ENCODE measurements around the gene CPED1. TPM values are rescaled to one million over a fixed set of nuclear protein-coding genes. Genes with fewer than 3 reads are reported as not detected.

Gene CPED1
- total RNA-seq, 1 donor from 2014 or later, result 27.3 TPM

DNA sequence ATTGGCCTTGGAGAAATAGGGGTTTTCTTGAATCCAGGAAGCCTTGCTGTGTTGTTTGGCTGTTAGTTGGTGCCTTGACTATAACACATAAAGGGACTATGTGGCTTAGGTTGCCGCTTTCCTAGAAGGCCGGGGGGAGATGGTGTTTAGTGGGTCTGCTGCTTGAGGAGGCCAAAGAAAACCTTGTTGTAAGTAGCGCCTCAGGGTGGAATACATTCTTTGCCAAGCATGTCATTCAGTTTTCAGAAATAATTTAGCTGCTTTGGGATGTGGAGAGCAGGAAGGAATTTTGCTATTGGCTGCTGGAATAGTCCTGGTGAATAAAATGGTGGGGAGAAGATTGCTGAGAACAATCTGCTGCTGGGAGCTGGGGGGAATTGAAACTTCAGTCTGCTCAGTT, 207.4 kb downstream of the CPED1 start:
- peaks cover 15% of the 10 kb centered on the region for H3K4me1 ChIP-seq
- H3K36me3 ChIP-seq, result no peaks in the 10 kb centered on the region
- DNase-seq (ENCODE audit: extremely low spot score in 2 of 2), result no peak
- TF ChIP-seq POLR2AphosphoS5 (IDR thresholded peaks at IDR 0.05; ENCODE audit: insufficient read depth in 1 of 2, low read depth in 1 of 2), result no peak
- no peak for TF ChIP-seq CTCF (IDR thresholded peaks at IDR 0.05)
- no peak for TF ChIP-seq POLR2A (IDR thresholded peaks at IDR 0.05)
- no peaks in the 10 kb centered on the region for H3K27me3 ChIP-seq
- intact Hi-C loops (cut with DNase I), result no loop called here
- no peak overlapping the region for H3K27ac ChIP-seq
- no peaks in the 10 kb centered on the region for H3K9me3 ChIP-seq
- no peak overlapping the region for H3K4me3 ChIP-seq

GRCh38 chr7:121196286-121196685, 207.8 kb downstream of the CPED1 start:
- no peak for DNase-seq (ENCODE audit: extremely low spot score in 2 of 2)
- Histone ChIP-seq H3K27me3 (no peaks in the 10 kb centered on the region), H3K36me3 (no peaks in the 10 kb centered on the region), H3K9me3 (no peaks in the 10 kb centered on the region), H3K4me1 (peaks cover 15% of the 10 kb centered on the region), H3K4me3 (no peak overlapping the region), H3K27ac (no peak overlapping the region)
- intact Hi-C loops (cut with DNase I), result no loop called here
- TF ChIP-seq POLR2A (IDR thresholded peaks at IDR 0.05) (no peak), CTCF (IDR thresholded peaks at IDR 0.05) (no peak), POLR2AphosphoS5 (IDR thresholded peaks at IDR 0.05; ENCODE audit: insufficient read depth in 1 of 2, low read depth in 1 of 2) (no peak)

DNA sequence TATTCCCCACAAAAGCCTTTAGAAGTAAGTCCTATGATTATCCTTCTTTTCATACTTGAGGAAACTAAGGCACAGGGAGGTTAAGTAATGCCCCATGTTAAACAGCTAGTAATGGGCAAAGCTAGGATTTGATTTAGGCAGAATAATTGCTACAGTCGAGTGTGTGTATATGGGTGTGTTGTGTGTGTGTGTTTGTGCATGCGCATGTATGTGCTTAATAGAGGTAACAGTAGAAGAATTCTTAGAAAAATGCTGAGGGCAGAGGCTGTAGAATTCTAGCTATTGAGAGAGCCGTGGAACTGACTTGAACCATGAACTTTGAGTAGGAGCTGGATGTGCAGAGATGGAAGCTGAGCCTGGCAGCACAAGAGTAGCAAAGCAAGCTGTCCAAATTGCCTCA, 208.9 kb downstream of the CPED1 start:
- no peak for DNase-seq (ENCODE audit: extremely low spot score in 2 of 2)
- TF ChIP-seq POLR2A (IDR thresholded peaks at IDR 0.05) (no peak), CTCF (IDR thresholded peaks at IDR 0.05) (no peak), POLR2AphosphoS5 (IDR thresholded peaks at IDR 0.05; ENCODE audit: insufficient read depth in 1 of 2, low read depth in 1 of 2) (no peak)
- Histone ChIP-seq H3K4me1 (peaks cover 15% of the 10 kb centered on the region), H3K27me3 (no peaks in the 10 kb centered on the region), H3K9me3 (no peaks in the 10 kb centered on the region), H3K4me3 (no peak overlapping the region), H3K36me3 (no peaks in the 10 kb centered on the region), H3K27ac (no peak overlapping the region)
- intact Hi-C loops (cut with DNase I), result no loop called here

- Histone ChIP-seq H3K4me1 (peaks cover 15% of the 10 kb centered on the region), H3K9me3 (no peaks in the 10 kb centered on the region), H3K36me3 (no peaks in the 10 kb centered on the region), H3K27me3 (no peaks in the 10 kb centered on the region), H3K4me3 (no peak overlapping the region), H3K27ac (no peak overlapping the region)
- DNase-seq (ENCODE audit: extremely low spot score in 2 of 2), result no peak
- no peak for TF ChIP-seq POLR2A (IDR thresholded peaks at IDR 0.05)
- no peak for TF ChIP-seq CTCF (IDR thresholded peaks at IDR 0.05)
- TF ChIP-seq POLR2AphosphoS5 (IDR thresholded peaks at IDR 0.05; ENCODE audit: insufficient read depth in 1 of 2, low read depth in 1 of 2), result no peak
- intact Hi-C loops (cut with DNase I), result no loop called here
Measured at GRCh38 chr7:121198502-121198901, 210.0 kb downstream of the CPED1 start.

GRCh38 chr7:121202125-121202524, 213.6 kb downstream of the CPED1 start:
- H3K27ac ChIP-seq, result no peak overlapping the region
- intact Hi-C loops (cut with DNase I), result no loop called here
- no peak for DNase-seq (ENCODE audit: extremely low spot score in 2 of 2)
- H3K4me1 ChIP-seq, result peaks cover 2% of the 10 kb centered on the region
- no peaks in the 10 kb centered on the region for H3K9me3 ChIP-seq
- H3K36me3 ChIP-seq, result no peaks in the 10 kb centered on the region
- no peaks in the 10 kb centered on the region for H3K27me3 ChIP-seq
- no peak overlapping the region for H3K4me3 ChIP-seq
- no peak for TF ChIP-seq CTCF (IDR thresholded peaks at IDR 0.05)
- no peak for TF ChIP-seq POLR2A (IDR thresholded peaks at IDR 0.05)
- no peak for TF ChIP-seq POLR2AphosphoS5 (IDR thresholded peaks at IDR 0.05; ENCODE audit: insufficient read depth in 1 of 2, low read depth in 1 of 2)

Measured in vagina (tissue), 2 donors.